Right atrium auricular region (tissue), 2 donors: ENCODE measurements around the gene CTCFL. TPM values are rescaled to one million over a fixed set of nuclear protein-coding genes. Genes with fewer than 3 reads are reported as not detected.

Experiments used
- DNase-seq: peaks from one replicate; pipeline ENCODE4 v3.0.0-alpha.2; 2019; ENCODE audit warnings: low spot score
- H3K27ac ChIP-seq, 2 donors: fragments of 200-600 bp; sonication (generic); 1 replicate in 1 of 2; 2 replicates in 1 of 2; pipeline ENCODE4 v1.5.1; 2016 to 2019
- H3K27me3 ChIP-seq, 2 donors: fragments of 200-600 bp; sonication (generic); one replicate each; pipeline versions ENCODE4 v1.5.1 to v1.6.0; 2017 to 2019
- H3K36me3 ChIP-seq: fragments of 200-600 bp; sonication (generic); one replicate; pipeline ENCODE4 v1.5.1; 2016
- H3K4me1 ChIP-seq, 2 donors: fragments of 200-600 bp; sonication (generic); one replicate each; pipeline versions ENCODE4 v1.5.1 to v1.6.0; 2017 to 2019
- H3K4me3 ChIP-seq, 2 donors: fragments of 200-600 bp; sonication (generic); 1 replicate in 1 of 2; 2 replicates in 1 of 2; pipeline ENCODE4 v1.5.1; 2017 to 2019; ENCODE audit warnings: mild to moderate bottlenecking in 1 of 2, moderate library complexity in 1 of 2
- H3K9me3 ChIP-seq, 2 donors: fragments of 200-600 bp; sonication (generic); one replicate each; pipeline ENCODE4 v1.5.1; 2019
- total RNA-seq, 2 donors: library from RNA; depleted of rRNA; stranded (reverse); fragments of >200 nt; gene quantifications; one replicate each; pipeline ENCODE4 v1.1.0, GENCODE V29; 2016
- TF ChIP-seq, protein P1 (sequence below), 2 donors: fragments of 200-600 bp; sonication (generic); IDR thresholded peaks; one replicate each; pipeline ENCODE4 v1.5.1; 2019; ENCODE audit warnings: antibody characterized with exemption in 2 of 2

Gene CTCFL
- total RNA-seq, 2 donors from 2014 or later: not detected

GRCh38 chr20:57499676-57500075, 25.3 kb downstream of the CTCFL start:
- Histone ChIP-seq H3K4me3 (no peak overlapping the region), H3K4me1 (peaks cover 0 to 13% of the 10 kb centered on the region in 2 donors), H3K27me3 (no peaks in the 10 kb centered on the region), H3K9me3 (no peaks in the 10 kb centered on the region), H3K27ac (no peak overlapping the region), H3K36me3 (no peaks in the 10 kb centered on the region)
- TF ChIP-seq, protein P1, sequence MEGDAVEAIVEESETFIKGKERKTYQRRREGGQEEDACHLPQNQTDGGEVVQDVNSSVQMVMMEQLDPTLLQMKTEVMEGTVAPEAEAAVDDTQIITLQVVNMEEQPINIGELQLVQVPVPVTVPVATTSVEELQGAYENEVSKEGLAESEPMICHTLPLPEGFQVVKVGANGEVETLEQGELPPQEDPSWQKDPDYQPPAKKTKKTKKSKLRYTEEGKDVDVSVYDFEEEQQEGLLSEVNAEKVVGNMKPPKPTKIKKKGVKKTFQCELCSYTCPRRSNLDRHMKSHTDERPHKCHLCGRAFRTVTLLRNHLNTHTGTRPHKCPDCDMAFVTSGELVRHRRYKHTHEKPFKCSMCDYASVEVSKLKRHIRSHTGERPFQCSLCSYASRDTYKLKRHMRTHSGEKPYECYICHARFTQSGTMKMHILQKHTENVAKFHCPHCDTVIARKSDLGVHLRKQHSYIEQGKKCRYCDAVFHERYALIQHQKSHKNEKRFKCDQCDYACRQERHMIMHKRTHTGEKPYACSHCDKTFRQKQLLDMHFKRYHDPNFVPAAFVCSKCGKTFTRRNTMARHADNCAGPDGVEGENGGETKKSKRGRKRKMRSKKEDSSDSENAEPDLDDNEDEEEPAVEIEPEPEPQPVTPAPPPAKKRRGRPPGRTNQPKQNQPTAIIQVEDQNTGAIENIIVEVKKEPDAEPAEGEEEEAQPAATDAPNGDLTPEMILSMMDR (IDR thresholded peaks at IDR 0.05): no peak
- no peak for DNase-seq

DNA sequence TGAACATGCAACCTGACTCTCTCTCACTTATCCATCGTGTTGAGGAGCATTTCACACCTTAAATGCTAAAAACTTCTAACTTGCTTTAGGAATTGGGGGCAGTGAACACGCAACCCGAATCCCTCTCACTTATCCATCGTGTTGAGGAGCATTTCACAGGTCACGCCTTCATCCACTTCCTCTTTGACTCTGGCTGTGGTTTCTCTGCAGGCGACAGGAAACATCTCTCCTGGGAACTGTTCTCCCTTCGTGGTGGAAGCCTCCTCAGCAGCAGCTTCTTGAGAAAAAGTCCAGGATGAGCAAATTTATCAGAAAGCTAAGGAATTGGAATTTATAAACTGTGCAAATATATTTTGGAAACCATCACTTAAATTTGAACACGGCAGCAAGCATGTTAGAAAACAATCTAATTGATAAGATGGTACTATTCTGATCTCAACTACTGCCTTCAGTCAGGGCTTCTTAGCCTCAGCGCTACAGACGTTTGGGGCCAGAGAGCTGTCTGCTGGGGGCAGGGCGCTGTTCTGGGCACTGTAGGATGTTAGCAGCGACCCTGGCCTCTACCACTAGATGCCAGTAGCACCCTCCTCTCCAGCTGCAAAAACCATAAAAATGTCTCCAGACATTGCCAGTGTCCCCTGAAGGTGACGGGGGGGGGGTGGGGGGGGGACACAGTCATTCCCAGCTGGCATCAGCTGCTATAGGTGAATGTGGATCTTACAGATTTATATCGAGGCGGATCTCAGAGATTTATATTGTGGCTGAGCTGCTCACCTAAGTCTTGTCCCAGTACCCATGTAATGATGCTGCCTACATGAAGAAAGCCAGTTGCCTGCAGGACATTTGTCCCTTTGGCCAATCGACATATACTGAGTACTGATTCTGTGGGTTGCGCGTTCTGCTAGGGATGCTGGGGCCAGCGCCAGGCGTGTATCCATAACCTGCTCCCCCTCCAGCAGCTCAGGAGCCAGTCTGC, 26.2 kb downstream of the CTCFL start:
- no peak for DNase-seq
- no peaks in the 10 kb centered on the region for H3K9me3 ChIP-seq
- H3K4me3 ChIP-seq: no peak overlapping the region
- peaks cover 0 to 19% of the 10 kb centered on the region in 2 donors for H3K4me1 ChIP-seq
- no peaks in the 10 kb centered on the region for H3K27me3 ChIP-seq
- H3K27ac ChIP-seq: no peak overlapping the region
- TF ChIP-seq, protein P1 (IDR thresholded peaks at IDR 0.05): peak in 1 of 2 donors; percentile 35
- no peaks in the 10 kb centered on the region for H3K36me3 ChIP-seq

DNA sequence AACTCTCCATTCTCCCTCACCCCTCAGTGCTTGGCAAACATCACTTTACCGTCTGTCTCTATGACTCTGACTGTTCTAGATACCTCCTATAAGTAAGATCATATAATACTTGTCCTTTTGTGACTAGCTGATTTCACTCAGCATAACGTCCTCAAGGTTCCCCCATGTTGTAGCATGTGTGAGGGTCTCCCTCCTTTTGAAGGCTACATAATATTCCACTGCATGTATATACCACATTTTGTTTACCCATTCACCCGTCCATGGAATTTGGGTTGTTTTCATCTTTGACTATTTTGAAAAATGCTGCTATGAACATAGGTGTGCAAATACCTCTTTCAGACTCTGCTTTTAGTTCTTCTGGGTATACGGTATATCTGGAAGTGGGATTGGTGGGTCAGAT, 28.3 kb downstream of the CTCFL start:
- TF ChIP-seq, protein P1 (IDR thresholded peaks at IDR 0.05): no peak
- H3K4me1 ChIP-seq: peaks cover 0 to 25% of the 10 kb centered on the region in 2 donors

DNA sequence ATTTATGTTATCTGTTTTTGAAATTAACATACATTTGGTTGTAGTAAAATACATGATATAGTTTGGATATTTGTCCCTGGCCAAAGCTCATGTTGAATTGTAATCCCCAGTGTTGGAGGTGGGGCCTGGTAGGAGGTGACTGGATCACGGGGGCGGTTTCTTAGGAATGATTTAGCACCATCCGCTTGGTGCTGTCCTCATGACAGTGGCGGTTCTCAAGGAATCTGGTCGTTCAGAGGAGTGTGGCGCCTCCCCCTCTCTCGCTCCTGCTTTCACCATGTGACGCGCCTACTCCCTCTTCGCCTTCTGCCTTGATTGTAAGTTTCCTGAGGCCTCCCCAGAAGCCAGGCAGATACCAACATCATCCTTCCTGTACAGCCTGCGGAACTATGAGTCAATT, 29.0 kb downstream of the CTCFL start:
- TF ChIP-seq, protein P1 (IDR thresholded peaks at IDR 0.05): no peak
- H3K27me3 ChIP-seq: no peaks in the 10 kb centered on the region
- peaks cover 0 to 25% of the 10 kb centered on the region in 2 donors for H3K4me1 ChIP-seq
- no peak for DNase-seq
- H3K4me3 ChIP-seq: no peak overlapping the region
- H3K36me3 ChIP-seq: no peaks in the 10 kb centered on the region
- H3K9me3 ChIP-seq: no peaks in the 10 kb centered on the region
- H3K27ac ChIP-seq: no peak overlapping the region

More for the DNA sequence above, 28.3 kb downstream of the CTCFL start:
- Histone ChIP-seq H3K36me3 (no peaks in the 10 kb centered on the region), H3K27ac (no peak overlapping the region), H3K4me3 (no peak overlapping the region), H3K9me3 (no peaks in the 10 kb centered on the region), H3K27me3 (no peaks in the 10 kb centered on the region)
- no peak for DNase-seq

- Histone ChIP-seq H3K4me3 (no peak overlapping the region), H3K9me3 (no peaks in the 10 kb centered on the region), H3K4me1 (peaks cover 0 to 16% of the 10 kb centered on the region in 2 donors), H3K27me3 (no peaks in the 10 kb centered on the region), H3K27ac (peak overlapping the region in 1 of 2 donors; percentile 34), H3K36me3 (no peaks in the 10 kb centered on the region)
- TF ChIP-seq, protein P1 (IDR thresholded peaks at IDR 0.05): no peak
- DNase-seq: no peak
These were observed 31.8 kb downstream of the CTCFL start for GRCh38 chr20:57493091-57493615.
